ENCODE measurements around the gene PDAP1. TPM values are rescaled to one million over a fixed set of nuclear protein-coding genes. Genes with fewer than 3 reads are reported as not detected.
A peak's percentile ranks its signal among the peaks of the same experiment; 100 is the strongest.

The PDAP1 gene
- total and polyA plus RNA-seq, 12 donors = 71.4 to 312 (median 97.6) TPM

DNA sequence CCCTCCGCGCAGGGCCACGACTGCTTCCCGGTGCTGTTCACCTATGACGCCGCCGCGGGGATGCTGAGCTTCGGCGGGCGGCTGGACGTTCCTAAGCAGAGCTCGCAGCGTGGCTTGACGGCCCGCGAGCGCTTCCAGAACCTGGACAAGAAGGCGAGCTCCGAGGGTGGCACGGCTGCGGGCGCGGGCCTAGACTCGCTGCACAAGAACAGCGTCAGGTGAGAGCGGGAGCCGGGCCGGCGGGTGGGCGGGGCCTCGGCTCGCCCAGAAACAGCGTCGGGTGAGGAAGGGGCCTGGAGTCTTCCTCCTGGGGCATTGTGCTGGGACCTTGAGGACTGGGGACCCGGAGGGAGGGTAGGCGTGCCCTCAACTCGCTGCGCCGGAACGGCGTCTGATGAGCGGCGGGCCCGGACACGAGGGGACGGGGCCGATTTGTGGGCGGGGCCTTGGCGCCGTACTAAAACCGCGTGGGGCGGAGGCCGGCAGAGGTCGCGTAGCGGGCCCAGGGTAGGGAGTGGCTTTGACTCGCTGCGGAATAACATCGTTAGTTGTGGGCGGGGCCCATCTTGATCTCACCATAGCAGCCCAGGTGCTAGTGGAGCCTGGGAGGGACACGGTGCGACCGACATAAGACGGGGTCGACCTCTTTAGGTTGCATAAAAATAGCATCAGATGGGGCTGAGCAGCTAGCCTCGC is 15.6 kb downstream of the PDAP1 start:
- intact Hi-C loops (cut with DNase I) = loop anchor here in 1 of 10 donors (1.0 kb wide), 1 partner anchor 40 kb away; no protein-coding TSS in a partner anchor
- peak overlapping the region; percentile 13 to 77 (median 73) for H3K27ac ChIP-seq
- peak overlapping the region; percentile 20 to 85 (median 60) for H3K4me3 ChIP-seq
- no peaks in the 10 kb centered on the region for H3K27me3 ChIP-seq
- TF ChIP-seq, protein P1, sequence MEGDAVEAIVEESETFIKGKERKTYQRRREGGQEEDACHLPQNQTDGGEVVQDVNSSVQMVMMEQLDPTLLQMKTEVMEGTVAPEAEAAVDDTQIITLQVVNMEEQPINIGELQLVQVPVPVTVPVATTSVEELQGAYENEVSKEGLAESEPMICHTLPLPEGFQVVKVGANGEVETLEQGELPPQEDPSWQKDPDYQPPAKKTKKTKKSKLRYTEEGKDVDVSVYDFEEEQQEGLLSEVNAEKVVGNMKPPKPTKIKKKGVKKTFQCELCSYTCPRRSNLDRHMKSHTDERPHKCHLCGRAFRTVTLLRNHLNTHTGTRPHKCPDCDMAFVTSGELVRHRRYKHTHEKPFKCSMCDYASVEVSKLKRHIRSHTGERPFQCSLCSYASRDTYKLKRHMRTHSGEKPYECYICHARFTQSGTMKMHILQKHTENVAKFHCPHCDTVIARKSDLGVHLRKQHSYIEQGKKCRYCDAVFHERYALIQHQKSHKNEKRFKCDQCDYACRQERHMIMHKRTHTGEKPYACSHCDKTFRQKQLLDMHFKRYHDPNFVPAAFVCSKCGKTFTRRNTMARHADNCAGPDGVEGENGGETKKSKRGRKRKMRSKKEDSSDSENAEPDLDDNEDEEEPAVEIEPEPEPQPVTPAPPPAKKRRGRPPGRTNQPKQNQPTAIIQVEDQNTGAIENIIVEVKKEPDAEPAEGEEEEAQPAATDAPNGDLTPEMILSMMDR (IDR thresholded peaks at IDR 0.05) = peak in 4 of 9 donors; percentile 8 to 28 (median 16)
- H3K9me3 ChIP-seq = no peaks in the 10 kb centered on the region
- ATAC-seq (peak; percentile 77 to 90 (median 86)), DNase-seq (peak; percentile 80)
- H3K36me3 ChIP-seq = peaks cover 0 to 99% (median 36%) of the 10 kb centered on the region in 9 donors
- peaks cover 3 to 24% (median 21%) of the 10 kb centered on the region in 9 donors for H3K4me1 ChIP-seq
- WGBS, 2 donors = 2 to 4% methylated on average over 68 of the region's 68 CpGs

DNA sequence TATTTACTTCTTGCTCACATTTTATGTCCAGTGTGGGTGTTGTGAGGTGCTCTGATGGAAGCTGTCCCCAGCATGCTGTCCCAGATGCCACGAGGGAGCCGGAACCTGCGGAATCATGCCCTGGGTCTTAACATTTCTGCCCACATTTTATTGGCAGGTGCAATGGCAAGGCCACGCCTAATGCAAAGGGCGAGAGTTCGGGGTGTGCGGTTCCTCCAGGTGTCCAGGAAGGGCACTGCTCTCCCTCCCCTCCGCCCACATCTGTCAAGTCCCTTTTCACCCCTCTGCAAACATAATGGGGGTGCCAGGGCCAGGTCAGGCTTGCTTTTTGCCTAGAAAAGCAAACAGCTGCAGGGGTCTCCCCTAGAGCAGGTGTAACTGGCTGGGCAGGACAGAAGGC is 16.4 kb downstream of the PDAP1 start:
- Histone ChIP-seq H3K4me3 (peak overlapping the region in 6 of 10 donors; percentile 41 to 66 (median 63)), H3K27me3 (no peaks in the 10 kb centered on the region), H3K9me3 (no peaks in the 10 kb centered on the region), H3K4me1 (peaks cover 3 to 24% (median 21%) of the 10 kb centered on the region in 9 donors), H3K36me3 (peaks cover 0 to 99% (median 34%) of the 10 kb centered on the region in 9 donors), H3K27ac (peak overlapping the region in 3 of 10 donors; percentile 76 to 77 (median 77))
- WGBS, 2 donors = 89 to 95% methylated on average over 8 of the region's 8 CpGs
- DNase-seq = no peak
- TF ChIP-seq, protein P1 (IDR thresholded peaks at IDR 0.05) = no peak
- ATAC-seq = no peak
- intact Hi-C loops (cut with DNase I) = no loop called here

DNA sequence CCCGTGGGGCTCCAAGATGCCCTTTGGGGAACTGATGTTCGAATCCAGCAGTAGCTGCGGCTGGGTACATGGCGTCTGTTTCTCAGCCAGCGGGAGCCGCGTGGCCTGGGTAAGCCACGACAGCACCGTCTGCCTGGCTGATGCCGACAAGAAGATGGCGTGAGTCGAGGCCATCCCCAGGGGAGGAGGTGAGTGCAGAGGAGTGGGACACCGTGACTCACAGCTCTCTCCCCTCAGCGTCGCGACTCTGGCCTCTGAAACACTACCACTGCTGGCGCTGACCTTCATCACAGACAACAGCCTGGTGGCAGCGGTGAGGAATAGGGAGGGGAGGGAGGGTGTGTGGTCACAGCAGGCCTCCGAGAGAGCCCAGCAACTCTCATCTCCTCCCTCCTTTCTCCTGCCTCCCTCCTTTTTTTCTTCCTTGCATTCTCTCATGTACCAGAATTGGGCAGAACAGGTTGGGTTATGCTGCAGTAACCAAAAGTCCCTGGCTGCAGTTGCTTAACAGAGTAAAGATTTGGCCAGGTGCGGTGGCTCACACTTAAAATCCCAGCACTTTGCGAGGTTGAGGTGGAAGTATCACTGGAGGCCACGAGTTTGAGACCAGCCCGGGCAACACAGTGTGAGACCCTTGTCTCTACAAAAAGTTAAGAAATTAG is 17.3 kb downstream of the PDAP1 start:
- no peak for ATAC-seq
- WGBS, 2 donors = 91 to 93% methylated on average over 23 of the region's 23 CpGs
- H3K27ac ChIP-seq = no peak overlapping the region
- intact Hi-C loops (cut with DNase I) = no loop called here
- peaks cover 3 to 24% (median 21%) of the 10 kb centered on the region in 9 donors for H3K4me1 ChIP-seq
- no peaks in the 10 kb centered on the region for H3K9me3 ChIP-seq
- H3K36me3 ChIP-seq = peaks cover 0 to 99% (median 37%) of the 10 kb centered on the region in 9 donors
- H3K4me3 ChIP-seq = no peak overlapping the region
- DNase-seq = no peak
- TF ChIP-seq, protein P1 (IDR thresholded peaks at IDR 0.05) = no peak
- no peaks in the 10 kb centered on the region for H3K27me3 ChIP-seq

DNA sequence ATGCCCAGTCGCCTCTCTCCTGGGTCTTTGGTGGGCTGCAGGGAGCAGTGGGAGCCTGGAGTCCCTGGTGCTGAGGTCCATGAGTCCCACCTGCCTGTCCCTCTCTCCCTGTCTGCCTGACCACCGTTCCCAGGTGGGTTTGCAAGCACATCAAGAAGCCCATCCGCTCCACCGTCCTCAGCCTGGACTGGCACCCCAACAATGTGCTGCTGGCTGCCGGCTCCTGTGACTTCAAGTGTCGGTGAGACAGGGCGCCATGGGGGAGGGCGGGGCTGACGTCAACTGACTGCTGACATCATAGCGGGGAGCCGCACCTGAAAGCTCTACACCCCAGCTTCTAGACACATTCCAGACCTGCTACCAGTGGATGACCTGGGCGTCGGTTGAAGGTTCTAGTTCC is 18.6 kb downstream of the PDAP1 start:
- intact Hi-C loops (cut with DNase I) = no loop called here
- Histone ChIP-seq H3K9me3 (no peaks in the 10 kb centered on the region), H3K27me3 (no peaks in the 10 kb centered on the region), H3K4me3 (no peak overlapping the region), H3K4me1 (peaks cover 3 to 29% (median 21%) of the 10 kb centered on the region in 9 donors), H3K27ac (no peak overlapping the region), H3K36me3 (peaks cover 0 to 95% (median 29%) of the 10 kb centered on the region in 9 donors)
- TF ChIP-seq, protein P1 (IDR thresholded peaks at IDR 0.05) = no peak
- WGBS, 2 donors = 90 to 92% methylated on average over 12 to 13 of the region's 13 CpGs
- no peak for ATAC-seq
- no peak for DNase-seq
